Cerebellar cortex (tissue), 1 donor: ENCODE measurements around the gene CDC42EP5.

Experiments
- DNase-seq: peaks from one replicate; pipeline ENCODE4 v3.0.0-alpha.2; 2015; ENCODE audit warnings: low spot score

The CDC42EP5 gene

DNA sequence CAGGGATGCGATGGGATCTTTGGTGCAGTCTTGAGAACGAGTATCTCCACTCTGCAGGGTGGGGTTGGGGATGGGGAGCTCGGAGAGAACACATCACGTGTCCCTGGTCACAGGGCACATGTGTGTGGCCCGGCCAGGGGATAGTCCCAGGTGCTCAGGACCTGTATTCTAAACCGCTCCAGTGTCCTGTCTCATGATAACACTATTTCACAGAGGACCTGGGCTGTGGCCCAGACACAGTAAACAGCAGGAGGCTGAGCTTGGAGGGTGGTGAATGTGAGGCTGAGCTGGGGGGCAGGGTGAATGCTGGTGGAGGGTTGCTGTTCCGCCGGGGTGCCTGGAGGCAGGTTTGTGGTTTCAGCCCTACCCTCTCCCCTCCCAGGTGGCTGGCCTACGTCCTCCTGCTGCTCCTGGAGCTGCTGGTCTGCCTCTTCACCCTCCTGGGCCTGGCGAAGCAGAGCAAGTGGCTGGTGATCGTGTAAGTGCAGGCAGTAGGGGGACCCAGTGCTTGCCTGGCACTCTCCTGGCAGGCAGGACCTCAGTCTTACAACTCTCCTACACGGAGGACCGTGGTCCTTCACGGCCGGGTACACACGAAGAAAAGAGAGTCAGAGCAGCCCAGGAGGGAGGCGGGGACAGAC, 46.7 kb downstream of the CDC42EP5 start:
- no peak for DNase-seq

- no peak for DNase-seq
Measured at GRCh38 chr19:54425382-54425723, 47.7 kb downstream of the CDC42EP5 start.

DNA sequence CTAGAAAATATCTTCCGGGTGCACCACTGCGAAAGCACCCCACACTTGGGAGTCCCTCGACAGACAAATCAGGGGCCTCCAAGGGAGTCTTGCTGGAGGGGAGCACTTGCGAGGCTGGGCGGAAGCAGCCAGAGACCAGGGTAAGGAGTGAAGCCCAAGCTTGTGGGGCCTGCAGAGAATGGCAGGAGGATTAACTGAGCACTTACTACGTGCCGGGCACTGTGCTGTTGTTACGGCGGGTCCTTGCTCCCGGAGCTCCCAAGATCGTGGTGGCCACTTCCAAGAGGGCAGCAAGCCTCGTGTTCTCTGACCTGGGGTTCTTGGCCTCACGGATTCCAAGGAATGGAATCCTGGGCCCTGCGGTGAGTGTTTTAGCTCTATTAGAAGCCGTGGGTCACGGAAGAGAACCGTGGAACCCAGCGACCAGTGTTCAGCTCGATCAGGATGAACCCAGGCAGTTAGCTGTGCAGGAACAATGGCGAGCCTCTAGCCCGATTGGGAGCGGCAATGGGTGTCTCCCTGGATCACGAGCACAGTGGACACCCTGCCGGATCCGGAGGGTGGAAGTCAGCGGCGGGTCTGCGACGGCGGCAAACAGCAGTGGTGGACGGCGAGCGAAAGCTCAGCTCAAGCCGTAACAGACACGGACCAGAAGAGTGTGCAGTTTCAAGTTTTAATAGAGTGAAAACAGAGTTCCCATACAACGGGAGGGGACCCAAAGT, 48.3 kb downstream of the CDC42EP5 start:
- DNase-seq, result no peak

GRCh38 chr19:54424201-54424600, 48.9 kb downstream of the CDC42EP5 start:
- DNase-seq, result no peak

- DNase-seq, result no peak
Measured at GRCh38 chr19:54422136-54422535, 51.0 kb downstream of the CDC42EP5 start.

DNA sequence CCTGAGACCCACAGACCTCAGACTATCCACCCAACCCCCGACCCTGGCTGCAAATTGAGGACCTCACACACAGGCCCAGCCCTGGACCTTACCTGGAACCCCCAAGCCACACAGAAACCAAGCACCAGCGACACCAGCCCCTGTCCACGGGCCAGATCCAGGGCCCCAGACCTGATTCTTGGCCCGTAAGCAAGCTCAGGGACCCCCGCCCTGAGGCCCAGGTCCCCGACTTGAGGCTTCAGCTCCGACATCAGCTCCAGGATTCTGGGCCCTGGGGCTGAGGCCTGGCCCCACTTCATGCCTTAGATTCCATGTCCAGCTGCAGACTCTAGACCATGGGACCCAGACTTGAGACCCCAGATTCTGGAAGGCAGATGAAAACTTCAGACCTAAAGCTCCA, 51.6 kb downstream of the CDC42EP5 start:
- DNase-seq, result no peak

- DNase-seq, result no peak
Measured at GRCh38 chr19:54421169-54421516, 52.0 kb downstream of the CDC42EP5 start.

DNA sequence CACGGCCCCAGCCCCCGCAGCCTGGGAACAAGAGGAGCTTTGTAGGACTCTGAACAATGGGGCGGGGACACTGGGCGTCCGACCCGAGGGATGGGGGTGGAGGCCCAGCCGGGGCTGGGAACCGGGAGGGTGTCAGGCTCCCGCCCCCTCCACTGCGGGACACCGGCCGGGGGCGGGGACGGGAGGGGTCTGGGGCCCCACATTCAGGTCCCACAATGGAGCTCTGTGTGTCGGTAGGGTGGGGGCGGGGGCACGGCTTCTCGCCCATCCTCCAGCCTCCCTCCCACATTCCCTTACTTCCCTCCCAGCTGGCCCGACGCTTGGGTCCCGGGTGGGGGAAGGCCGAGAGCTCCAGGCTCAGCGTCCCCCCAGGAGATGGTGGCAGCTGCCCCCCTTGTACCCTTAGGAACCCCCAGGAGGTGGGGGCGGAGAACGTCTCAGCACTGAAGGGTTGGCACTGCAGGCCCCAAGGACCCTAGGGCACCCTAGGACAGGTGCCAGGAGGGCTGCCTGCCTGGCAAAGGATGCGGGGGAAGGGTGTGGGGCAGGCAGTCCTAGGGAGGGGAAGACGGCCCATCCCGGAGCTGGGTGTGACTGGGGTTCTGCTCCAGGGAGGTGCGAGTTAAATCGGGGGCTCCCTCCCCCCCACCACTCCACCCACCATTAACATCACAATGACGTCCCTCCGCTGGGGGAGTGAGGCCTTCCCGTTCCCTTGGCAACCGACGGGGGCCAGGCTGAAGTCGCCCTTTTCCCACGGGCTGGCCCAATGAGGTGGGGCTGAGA, 52.5 kb downstream of the CDC42EP5 start:
- DNase-seq, result peak; percentile 43

DNA sequence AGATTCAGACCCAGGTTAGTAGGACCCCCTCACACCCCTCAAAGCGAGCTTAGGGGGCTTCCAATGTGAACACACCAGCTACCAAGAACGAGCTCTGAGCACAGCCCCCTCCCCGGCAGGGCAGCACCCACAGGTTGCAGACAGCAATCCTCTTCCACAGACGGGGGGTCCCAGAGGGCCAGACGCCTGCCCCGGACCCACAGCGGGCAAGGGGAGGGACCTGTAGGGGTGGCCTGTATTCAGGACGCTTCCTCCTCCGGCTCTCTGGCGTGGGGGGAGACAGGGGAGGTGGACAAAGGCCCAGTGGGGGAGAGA, 53.1 kb downstream of the CDC42EP5 start:
- no peak for DNase-seq

- DNase-seq, result no peak
Measured at GRCh38 chr19:54418930-54419800, 53.9 kb downstream of the CDC42EP5 start.

- no peak for DNase-seq
Measured at GRCh38 chr19:54418030-54418929, 54.8 kb downstream of the CDC42EP5 start.

DNA sequence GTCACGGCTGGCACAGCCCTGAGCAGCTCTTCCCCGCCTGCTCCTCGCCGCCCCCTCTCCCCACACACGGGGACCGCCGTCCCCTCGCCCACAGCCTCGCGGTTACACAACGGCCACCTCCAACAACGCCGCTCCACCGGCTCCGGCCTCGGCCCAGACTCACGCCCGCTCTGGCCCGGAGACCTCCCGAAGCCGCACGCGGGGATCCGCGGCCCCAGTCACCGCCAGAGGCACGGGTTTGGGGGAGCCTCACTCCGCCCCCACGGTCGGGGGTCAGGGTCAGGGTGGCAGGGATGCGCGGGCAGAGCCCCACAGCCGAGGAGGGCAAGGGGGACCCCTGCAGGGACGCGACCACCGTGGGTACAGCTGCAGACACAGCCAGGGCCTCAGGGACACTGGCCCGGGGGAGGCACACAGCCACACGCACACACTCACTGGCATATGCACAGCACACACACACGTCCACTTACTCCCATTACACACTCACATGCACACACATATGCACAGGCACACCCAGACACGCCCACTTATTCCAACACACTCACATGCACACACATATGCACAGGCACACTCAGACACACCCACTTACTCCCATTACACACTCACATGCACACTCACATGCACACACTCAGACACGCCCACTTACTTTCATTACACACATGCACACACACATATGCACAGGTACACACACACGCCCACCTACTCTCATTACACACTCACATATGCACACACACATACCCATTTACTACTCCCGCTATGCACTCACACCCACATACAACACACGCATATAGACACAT, 56.2 kb downstream of the CDC42EP5 start:
- no peak for DNase-seq

DNA sequence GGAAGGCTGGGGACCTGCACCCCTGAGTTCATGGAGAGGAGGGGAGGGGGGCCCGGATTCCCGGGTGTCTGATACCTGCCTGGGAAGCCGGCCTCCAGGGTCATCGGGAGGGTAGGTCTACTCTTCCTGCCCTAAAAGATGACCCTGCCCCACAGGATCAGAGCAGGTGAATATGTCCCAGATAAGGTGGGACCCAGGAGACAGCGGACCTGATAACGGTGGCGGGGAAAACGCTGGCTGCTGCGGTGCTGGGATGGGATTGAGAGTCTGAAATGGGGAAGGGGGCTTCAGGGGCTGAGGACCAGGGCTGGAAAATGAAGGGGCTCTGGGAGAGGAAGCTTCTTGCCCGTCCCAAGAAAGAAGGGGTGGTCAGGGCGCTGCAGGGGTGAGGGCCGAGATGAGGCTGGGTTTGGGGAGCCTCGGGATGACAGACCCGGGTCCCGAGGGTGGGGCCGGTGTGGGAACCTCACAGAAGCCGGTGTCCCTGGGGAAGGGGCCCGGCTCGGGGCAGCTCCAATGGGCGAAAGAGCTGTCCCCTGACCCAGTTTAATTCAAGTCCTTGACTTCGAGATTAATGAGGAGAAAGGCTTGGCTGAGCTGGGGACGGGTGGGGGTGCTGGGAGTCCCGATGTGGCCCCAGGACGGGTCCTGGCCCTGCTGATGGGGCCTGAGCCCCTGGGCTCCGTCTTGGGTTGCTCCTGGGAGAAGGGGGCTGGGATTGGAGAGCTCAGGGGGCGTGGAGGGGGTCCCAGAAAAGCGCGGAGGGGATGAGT, 57.0 kb downstream of the CDC42EP5 start:
- no peak for DNase-seq

- DNase-seq, result no peak
Measured at GRCh38 chr19:54415208-54415900, 57.7 kb downstream of the CDC42EP5 start, which contains the start of gene TTYH1. Gene TTYH1, plus strand, starts transcription at chr19:54415464. Its CDS starts 89 bp downstream, at chr19:54415553.
